NCI-H1092 (cell line): ENCODE results near the gene TMED1.

Source experiments
- DNase-seq: peaks from one replicate; lab custom pipeline; 2025; lab: John Stamatoyannopoulos, UW

TMED1 gene

DNA sequence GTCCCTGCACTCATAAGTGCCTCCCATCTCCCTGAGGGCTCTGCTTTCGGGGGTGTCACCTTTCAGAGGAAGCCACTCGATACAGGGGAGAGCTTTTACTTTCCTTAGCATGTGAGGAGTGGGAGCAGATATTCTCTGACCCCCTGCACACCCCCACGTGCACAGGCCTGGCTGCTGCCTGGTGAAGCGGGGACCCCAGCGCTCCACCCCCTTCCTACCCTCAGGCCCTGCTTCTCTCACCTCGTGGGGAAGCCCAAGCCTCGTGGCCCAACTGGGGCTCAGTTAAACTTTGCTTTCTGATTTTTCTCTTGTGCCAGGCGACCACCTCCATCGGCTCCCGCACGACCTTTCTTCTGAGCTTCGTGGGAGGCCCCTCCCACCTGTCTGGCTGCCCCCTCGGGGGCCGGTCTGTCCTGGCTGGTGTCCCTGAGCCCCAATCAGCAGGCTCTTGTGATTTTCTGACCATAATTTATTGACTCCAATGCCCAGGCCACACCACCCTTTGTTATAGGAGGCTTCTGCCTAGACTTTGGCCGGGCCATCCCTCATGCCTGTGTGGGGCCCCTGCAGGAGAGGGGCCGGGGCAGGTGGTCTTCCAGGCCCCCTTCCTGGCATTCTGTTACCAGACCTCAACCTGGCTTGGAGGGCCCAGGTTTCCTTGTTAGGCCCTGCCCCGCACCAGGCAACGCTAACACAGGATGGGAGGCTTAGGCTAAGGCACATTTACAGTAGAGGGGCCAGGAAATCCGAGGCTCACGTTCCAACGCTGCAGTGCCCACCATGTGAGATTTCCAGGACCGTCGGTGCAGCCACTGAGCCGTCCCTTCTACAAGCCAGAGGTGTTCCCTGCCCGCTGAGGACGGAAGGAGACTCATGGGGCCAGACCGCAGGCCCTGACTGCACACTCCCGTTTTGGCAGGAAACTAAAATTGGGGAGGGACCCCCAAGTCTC, 3.7 kb downstream of the TMED1 start:
- DNase-seq = no peak

DNA sequence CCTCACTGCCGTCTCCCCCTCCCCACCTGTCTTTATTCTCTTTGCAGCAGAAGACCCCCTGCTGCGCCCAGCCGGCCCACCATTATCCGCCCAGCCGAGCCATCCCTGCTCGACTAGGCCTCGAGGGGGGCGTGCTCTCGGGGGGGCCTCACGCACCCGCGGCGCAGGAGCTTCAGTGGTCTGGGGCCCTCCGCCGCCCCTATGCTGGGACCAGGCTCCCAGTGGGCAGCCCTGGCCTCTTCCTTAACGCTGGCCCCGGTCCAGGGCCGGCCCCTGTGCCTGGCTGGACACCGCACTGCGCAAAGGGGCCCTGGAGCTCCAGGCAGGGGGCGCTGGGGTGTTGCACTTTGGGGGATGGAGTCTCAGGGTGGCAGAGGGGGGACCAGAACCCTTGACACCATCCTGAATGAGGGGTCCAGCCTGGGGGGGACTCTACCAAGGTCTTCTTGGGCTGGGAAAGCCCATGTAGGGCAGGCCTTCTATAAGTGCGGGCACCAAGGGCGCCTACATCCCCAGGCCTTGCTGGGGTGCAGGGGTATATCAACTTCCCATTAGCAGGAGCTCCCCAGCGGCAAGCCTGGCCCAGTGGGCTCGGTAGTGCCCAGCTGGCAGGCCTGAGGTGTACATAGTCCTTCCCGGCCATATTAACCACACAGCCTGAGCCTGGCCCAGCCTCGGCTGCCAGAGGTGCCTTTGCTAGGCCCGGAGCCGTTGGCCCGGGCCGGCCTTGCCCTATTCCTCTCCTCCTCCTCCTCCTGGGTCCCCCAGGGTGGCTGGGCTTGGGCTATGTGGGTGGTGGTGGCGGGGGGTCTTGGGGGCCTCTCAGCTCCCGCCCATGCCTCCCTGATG, 4.9 kb downstream of the TMED1 start:
- DNase-seq = no peak

DNA sequence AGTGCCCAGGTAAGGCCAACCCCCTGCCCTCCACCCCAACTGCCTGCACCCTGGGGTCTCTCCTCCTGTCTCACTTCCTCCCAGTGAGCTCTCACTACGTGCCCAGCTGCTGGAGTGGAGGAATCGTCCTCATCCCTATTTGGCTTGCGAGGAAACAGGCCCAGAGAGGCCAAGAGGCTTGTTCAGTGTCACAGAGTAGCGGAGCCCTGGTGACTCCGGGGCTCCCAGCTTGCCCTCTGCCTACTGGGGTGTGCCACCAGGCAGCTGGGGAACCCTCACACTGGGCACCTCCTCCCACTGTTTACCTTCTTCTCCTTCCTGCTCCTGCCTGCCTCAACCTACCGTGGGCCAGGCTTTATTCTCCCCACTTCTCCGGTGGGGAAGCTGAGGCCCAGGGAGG, 5.6 kb downstream of the TMED1 start:
- DNase-seq = no peak

DNA sequence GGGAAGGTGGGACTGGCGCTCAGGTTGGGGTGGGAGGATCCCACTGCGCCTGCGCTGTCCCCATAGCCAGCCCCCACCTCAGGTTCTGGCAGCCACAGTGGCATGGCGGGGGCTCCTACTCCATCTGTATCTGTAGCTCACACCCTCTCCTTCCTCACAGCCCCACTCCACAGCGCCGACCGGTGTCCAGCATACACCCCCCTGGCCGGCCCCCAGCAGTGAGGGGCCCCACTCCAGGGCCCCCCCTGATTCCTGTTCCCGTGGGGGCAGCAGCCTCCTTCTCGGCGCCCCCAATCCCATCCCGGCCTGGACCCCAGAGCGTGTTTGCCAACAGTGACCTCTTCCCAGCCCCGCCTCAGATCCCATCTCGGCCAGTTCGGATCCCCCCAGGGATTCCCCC, 6.0 kb downstream of the TMED1 start:
- DNase-seq = no peak

DNA sequence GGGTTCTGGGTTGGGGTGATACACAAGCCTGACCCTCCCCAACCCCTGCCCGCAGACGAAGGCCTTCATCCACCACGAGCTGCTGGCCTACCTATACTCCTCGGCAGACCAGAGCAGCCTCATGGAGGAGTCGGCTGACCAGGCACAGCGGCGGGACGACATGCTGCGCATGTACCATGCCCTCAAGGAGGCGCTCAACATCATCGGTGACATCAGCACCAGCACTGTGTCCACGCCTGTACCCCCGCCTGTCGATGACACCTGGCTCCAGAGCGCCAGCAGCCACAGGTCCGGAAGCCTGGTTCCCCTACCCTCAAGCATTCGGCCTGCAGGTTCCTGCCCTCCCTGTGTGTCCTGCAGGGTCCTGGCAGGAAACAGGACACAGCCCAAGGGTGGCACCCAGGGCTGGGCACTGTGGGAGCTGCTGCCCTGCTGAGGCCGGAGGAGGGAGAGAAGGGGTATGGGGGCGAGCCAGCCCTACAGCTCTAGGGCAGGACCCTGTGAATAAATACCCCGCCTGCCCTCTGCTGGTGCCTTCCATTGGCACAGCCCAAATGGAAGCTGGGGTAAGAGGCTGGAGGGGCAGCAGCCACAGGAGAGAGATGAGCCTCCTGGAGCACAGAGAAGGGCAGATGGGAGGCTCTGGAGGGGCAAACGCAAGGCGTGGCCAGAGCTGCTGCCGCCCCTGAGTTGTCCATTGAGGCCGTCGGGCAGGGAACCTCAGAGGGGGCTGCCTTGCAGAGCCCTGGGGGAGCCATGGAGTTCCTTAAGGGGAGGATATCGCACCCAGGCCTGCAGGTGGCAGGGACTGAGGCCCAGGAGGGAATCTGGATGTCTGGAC, 6.8 kb downstream of the TMED1 start:
- no peak for DNase-seq

DNA sequence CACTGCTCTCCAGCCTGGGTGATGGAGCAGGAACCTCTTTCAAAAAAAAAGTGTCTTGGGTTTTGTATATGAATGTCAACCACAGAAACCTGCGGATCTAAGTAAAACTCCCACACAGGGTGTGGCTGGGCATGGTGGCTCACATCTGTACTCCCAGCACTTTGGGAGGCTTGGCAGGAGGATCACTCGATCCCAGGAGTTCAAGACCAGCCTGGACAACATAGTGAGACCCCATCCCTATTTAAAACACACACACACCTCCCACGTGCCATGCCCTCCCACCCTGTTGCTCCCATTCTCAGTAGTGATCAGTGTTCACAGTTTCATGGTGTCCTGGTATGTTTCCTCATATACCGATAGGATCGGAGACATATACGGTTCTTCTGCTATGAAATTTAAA, 9.2 kb downstream of the TMED1 start:
- DNase-seq = no peak

DNA sequence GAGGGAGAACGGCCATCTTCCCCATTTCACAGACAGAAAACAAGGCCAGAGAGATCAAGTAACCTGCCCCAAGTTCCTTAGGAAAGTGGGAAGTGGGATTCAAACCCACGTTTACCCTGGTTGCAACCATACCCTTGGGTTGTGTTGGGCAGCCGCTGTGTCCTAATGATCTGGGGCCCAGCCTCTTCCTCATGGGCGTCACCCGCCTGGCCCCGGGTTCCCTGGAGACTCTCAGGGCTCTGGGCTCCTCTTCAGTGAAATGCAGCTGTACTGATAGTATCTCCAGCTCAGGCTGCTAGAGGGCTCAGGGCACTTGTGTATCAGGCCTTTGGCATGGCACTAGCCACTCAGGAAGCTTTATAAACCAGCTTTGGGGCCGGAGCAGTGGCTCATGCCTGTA, 9.8 kb downstream of the TMED1 start:
- no peak for DNase-seq

DNA sequence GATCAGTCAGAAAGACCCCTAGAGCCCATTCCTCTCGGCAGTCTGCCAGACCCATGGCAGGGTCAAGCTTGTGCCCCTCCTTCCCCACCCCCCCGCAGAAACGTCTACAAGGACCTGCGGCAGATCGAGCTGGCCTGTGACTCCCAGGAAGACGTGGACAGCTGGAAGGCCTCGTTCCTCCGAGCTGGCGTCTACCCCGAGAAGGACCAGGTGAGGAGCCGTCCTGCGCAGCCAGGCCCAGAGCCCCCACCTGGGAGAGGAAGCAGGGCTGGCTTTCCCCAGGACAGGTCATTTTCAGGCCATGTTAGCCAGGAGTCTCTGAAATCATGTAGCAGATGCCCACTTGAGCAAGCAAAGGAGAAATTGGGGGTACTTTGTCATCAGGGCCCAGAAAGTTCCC, 12.3 kb downstream of the TMED1 start:
- no peak for DNase-seq

DNA sequence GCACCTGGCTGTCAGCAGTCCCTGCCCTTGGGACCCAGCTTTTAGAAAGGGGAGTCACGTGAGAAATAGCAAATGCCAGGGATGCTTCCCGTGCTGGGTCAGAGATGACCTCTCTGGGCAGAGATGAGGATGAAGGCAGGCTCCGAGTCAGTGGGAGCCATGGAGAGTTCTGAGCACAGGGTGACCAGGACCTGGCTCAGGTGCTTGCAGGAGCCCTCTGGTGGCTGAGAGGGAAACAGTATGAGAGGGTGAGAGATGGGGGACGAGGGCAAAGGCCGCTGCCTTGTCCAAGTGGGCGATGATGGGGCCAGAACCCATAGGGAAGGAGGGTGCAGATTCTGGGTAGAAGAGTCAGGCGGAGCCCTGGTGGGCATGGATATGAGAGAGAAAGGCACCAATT, 15.8 kb downstream of the TMED1 start:
- DNase-seq = no peak

DNA sequence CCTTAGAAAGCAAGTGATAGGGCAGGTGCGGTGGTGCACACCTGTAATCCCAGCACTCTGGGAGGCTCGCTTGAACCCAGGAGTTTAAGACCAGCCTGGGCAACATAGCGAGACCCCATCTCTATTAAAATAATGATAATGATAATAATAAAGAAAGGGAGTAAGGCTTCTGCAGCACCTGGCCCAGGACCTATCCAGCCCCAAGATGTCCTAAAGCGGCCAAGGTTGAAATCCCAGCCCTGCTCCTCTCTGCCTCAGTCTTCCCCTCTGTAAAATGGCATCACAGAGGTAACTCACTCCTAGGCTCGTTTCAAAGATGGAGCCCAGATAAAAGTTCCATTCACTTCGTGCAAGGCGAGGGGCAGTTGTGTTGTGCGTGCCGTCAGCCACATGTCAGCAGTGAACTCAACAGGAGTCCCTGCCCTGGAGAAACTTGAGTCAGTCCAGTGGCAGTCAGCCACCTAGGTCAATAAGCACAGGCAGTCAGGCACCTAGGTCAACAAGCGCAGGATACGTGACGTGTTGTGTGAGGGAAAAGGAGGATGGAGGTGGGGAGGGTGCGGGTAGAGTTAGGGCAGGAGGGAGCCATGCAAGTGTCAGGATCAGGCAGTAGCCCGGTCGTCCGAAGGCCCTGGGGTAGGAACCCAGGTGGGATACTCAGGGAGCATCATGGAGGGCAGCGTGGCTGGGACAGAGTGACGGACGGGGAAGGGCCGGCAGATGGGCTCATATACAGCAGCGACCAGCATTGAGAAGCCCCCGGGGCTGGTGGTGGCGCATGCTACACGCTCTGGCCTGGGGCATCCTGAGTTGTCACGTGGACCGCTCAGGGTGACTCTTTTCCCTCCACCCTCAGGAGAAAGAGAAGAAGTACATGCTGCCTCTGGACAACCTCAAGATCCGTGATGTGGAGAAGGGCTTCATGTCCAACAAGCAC, 16.6 kb downstream of the TMED1 start:
- no peak for DNase-seq

DNA sequence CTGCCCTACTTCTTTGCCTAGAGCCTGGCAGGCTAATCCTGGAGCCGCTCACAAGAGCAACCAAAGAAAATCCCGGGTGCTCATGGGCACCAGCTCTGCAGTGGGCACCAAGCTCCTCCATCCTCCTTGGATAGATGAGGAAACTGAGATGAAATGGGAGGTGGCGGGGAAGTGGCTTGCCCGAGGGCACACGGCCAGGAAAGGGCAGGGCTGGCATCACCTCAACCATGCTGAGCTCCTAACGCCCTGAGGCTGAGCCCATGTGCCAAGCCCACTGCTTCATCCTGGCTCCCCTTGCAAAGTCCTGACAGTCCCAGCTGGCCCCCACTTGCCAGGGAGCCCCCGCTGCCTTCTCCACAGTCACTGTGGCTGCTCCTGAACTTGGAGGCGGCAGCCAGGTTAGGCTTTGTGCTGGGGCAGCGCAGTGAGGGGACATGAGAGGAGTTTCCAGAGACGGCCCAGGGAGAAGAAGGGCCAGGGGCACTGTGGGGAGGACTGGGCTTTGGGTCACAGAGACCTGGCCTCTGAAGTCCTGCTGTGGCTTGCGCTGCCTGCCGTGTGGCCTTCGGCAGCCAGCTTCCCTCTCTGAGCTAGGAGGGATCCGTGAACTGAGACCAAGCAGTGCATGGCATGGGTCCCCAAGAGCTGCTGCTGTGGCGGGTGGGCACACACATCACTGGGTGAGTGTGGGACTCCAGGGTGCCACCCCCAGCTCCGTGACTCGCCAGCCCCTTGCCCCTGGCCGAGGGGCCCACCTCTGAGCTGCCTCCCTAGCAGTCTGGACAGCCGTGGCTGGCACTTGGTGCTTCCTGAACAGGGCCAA, 17.5 kb downstream of the TMED1 start:
- no peak for DNase-seq

DNA sequence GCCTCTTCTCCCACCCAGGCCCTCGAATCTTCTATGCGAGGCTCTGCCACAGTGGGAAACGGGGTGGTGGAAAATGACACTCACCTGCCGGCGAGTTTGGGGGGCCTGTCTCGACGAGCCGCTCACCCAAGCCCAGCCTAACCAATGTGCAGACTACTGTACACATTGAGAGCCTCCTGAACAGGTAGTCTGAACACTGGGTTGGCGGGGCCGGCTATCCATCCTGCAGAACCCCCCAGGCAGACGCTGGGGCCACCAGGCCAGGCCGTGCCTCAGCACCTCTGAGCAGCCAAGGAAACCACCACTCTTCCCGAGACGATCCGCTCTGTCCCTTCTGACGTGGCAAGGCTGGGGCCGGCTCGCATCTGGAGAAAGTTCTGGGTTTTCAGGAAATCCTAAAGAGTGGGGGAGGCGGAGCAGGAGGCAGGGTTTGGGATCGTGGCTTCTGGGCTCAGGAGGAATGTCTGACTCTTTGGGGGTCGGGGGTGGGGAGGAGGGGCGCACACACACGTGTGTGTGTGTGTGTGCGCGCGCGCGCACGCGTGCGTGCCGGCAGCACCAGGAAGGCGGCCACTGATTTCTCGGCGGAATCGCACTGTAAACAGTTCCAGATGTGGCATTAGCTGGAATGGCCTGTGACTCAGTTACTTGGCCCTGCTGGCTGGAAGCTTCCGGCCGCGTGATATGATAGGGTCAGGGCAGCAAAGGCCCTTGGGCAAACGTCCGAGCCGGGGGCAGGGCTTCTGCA, 18.5 kb downstream of the TMED1 start:
- DNase-seq = no peak

DNA sequence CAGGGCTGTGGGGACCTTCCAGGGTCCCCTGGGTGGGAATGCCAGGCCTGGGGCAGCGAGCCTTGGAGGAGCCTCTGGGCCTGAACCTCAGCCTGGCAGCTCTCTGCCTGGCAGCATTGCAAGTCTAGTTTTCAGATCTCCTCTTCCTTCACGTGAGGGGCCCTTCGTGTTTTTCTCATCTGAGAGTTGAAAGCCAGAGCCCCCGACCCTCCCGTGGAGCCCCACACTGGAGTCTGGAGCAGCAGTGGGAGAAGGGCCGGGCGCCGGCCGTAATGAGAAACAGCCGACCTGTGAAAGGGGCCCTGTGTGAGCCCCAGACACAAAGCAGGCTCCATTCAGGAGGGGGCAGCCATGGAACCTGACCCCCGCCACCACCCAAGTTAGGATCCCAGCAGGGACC, 19.3 kb downstream of the TMED1 start:
- no peak for DNase-seq

DNA sequence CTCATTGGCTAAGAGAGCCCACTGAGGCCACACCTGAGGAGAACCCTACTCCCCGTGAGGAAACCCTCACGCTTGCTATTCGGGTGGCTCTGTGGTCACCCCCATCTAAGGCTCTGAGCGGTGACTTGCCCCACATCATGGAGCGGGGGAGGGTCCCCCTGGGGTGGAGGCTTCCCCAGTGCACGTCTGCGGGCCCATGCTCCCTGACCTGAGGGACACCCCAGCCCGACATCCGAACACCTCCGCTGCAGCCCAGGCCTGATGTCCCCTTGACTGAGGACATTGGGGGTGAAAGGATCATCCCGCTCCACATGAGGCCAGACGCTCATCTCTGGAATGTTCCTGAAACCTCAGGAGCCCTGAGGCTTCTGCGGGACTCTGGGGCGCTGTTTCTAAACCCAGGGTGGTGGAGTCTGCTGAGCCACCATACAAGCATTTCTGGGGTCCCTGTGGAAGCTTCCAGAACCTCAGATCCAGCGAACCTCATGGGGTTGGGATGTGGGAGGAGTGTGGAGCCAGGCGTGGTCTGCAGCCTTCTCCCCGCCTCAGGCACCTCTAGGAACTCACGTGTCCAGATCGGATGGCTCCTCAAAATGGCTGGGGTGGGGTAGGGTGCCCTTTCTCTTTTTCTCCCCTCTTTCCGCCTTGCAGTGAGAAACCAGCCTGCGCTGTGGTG, 19.9 kb downstream of the TMED1 start:
- DNase-seq = no peak

DNA sequence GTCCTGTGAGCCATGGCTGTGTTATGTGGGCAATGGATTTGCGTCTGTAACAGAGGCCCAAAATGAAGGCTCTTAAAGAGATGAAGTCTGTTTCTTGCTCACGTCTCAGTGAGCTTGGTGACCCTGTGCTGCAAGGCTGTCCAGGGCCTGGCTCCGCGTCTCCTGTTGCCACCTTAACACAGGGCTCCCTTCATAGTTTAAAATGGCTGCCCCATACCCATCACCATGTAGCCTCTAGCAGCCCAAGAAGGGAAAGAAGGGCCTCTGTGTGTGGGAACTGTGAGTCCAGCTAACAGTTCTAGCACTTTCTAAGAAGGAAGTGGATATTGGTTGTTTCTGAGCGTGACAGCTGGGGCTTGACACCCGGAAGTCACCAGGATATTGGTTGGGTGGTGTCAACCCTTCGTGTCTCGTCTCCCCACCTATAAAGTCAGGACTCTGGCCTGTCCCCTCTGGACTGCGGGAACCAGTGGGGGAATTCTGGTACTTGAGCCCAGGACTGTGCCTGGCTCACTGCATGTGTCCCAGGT, 20.9 kb downstream of the TMED1 start:
- DNase-seq = no peak

DNA sequence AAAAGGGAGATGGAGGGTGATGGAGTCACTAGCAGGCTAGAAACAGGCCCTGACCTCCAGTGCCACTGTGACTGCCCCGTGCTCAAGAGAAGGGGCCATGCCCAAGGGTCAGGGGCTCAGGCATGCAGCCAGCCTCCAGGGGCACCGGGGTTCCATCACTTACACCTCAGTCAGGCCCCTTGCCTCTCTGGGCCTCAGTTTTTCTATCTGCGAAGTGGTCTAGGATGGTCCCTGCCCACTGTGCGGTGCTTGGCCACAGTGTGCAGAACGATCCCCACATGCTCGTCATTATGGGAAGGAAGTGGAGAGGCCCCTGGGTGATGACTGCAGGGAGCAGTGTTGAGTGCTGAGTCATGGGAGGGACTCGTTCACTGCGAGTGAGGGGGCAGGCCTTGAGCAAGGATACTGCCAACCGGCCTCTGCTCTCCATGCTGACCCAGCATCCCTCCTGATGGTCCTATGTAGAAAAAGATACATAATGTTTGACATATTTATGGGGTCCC, 23.1 kb downstream of the TMED1 start:
- DNase-seq = no peak

DNA sequence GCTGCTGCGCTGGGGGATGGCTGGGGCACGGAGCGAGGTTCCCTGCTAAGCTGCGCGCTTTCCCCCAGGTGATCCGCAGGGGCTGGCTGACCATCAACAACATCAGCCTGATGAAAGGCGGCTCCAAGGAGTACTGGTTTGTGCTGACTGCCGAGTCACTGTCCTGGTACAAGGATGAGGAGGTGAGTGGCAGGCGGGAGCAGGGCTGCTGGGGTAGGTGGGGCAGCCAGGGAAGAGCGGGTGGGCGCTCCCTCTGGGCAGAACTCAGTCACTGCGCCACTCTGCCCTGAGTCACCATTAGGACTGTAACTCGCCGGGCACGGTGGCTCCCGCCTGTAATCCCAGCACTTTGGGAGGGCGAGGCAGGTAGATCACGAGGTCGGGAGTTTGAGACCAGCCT, 23.8 kb downstream of the TMED1 start:
- DNase-seq = no peak

DNA sequence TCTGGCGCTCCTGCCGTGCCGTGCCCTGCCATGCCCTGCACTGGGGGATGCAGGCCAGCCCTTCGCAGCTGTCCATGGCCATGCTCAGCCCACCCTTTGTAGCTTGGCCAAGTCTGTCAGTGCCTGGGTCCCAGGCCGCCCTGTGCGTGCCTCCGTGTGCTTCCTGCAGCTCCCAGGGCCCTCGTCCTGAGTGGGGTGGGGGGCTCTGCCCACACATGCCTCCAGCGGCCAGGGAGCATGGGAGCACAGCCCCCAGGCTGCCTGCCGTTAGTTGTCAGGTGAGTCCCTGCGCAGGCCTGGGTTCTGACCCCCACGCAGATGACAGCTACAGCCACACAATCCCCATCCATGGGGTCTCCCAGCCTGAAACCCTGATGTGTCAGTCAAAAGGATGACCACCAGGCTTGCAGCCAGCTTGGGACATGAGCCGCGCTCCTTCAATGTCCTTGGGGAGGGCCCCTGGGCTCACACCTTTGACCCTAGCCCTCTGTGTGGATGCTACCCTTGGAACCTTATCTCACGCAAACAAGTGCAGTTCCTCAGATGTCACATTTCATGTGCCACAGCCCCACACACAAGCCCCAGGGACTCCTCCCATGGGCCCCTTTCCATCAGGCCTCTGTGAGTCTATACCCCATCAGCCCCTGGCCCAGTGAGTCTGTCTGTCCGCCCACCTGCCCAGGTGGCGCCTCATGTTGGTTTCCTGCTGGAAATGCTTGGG, 24.5 kb downstream of the TMED1 start:
- no peak for DNase-seq
